Neural progenitor cell (in vitro differentiated cells): ENCODE data around the gene SIN3B. TPM values are rescaled to one million over a fixed set of nuclear protein-coding genes. Genes with fewer than 3 reads are reported as not detected.

Experiments used
- DNase-seq: peaks from one replicate; pipeline ENCODE4 v3.0.0-alpha.2; 2016; ENCODE audit warnings: low spot score
- H2AFZ ChIP-seq: fragments of 200-600 bp; sonication (generic); replicated peaks from 2 replicates; pipeline ENCODE4 v1.6.1; 2016; ENCODE audit warnings: antibody characterized with exemption
- H3F3A ChIP-seq: fragments of 200-600 bp; sonication (generic); 2 replicates; pipeline ENCODE4 v1.6.1; 2016; ENCODE audit warnings: antibody characterized with exemption, low read depth
- H3K27ac ChIP-seq: fragments of 200-600 bp; sonication (generic); 2 replicates; pipeline ENCODE4 v1.5.1; 2016; ENCODE audit warnings: mild to moderate bottlenecking
- H3K27me3 ChIP-seq: fragments of 200-600 bp; sonication (generic); 2 replicates; pipeline ENCODE4 v1.6.1; 2016; ENCODE audit warnings: mild to moderate bottlenecking, moderate library complexity
- H3K36me3 ChIP-seq: fragments of 200-600 bp; sonication (generic); 2 replicates; pipeline ENCODE4 v1.5.1; 2016
- H3K4me1 ChIP-seq: fragments of 200-600 bp; sonication (generic); 2 replicates; pipeline ENCODE4 v1.6.1; 2016; ENCODE audit warnings: mixed run types
- H3K4me2 ChIP-seq: fragments of 200-600 bp; sonication (generic); 2 replicates; pipeline ENCODE4 v1.6.1; 2016
- H3K4me3 ChIP-seq: fragments of 200-600 bp; sonication (generic); 2 replicates; pipeline ENCODE4 v1.5.1; 2016
- H3K79me2 ChIP-seq: fragments of 200-600 bp; sonication (generic); 2 replicates; pipeline ENCODE4 v1.6.1; 2016; ENCODE audit warnings: low read depth
- H3K9ac ChIP-seq: fragments of 200-600 bp; sonication (generic); 2 replicates; pipeline ENCODE4 v1.6.1; 2016
- H3K9me3 ChIP-seq: fragments of 200-600 bp; sonication (generic); 2 replicates; pipeline ENCODE4 v1.5.1; 2016; ENCODE audit warnings: low read depth
- H4K20me1 ChIP-seq: fragments of 200-600 bp; sonication (generic); 2 replicates; pipeline ENCODE4 v1.6.1; 2016; ENCODE audit warnings: low read depth
- H3K27ac Mint-ChIP-seq: 3 replicates; pipeline ENCODE4 v1.8.0; 2021; ENCODE audit warnings: mixed read lengths
- H3K27me3 Mint-ChIP-seq: 2 replicates; pipeline ENCODE4 v1.8.0; 2022; ENCODE audit warnings: low read depth, mild to moderate bottlenecking, inconsistent platforms, moderate library complexity, mixed read lengths; ENCODE audit not compliant: insufficient read depth
- H3K36me3 Mint-ChIP-seq: 3 replicates; pipeline ENCODE4 v1.8.0; 2021; ENCODE audit warnings: mixed read lengths
- H3K4me1 Mint-ChIP-seq: 3 replicates; pipeline ENCODE4 v1.8.0; 2021; ENCODE audit warnings: mixed read lengths
- H3K4me3 Mint-ChIP-seq: 3 replicates; pipeline ENCODE4 v1.8.0; 2021; ENCODE audit warnings: mild to moderate bottlenecking, moderate library complexity, mixed read lengths
- H3K9me3 Mint-ChIP-seq: 3 replicates; pipeline ENCODE4 v1.8.0; 2020; ENCODE audit warnings: mixed read lengths
- CTCF ChIP-seq: fragments of 200-600 bp; sonication (generic); IDR thresholded peaks from 2 replicates; pipeline ENCODE4 v1.5.1; 2017; ENCODE audit warnings: antibody characterized with exemption, mild to moderate bottlenecking
- EZH2 ChIP-seq: fragments of 200-600 bp; sonication (generic); IDR thresholded peaks from 2 replicates; pipeline ENCODE4 v1.6.1; 2017; ENCODE audit warnings: antibody characterized with exemption, mild to moderate bottlenecking, moderate library complexity
- EZH2phosphoT487 ChIP-seq: fragments of 200-600 bp; sonication (generic); IDR thresholded peaks from 2 replicates; pipeline ENCODE4 v1.6.1; 2017; ENCODE audit warnings: antibody characterized with exemption
- total RNA-seq: library from RNA; depleted of rRNA; stranded (reverse); fragments of >200 nt; gene quantifications from 2 replicates; pipeline ENCODE4 v1.2.3, GENCODE V29; 2015; ENCODE audit warnings: low replicate concordance

Gene SIN3B
- total RNA-seq, 1 donor from 2014 or later = 21.2 TPM

- Histone ChIP-seq H4K20me1 (peaks cover 10% of the 10 kb centered on the region), H3K9ac (no peak overlapping the region), H3K27me3 (no peaks in the 10 kb centered on the region), H3K36me3 (peaks cover 4% of the 10 kb centered on the region), H3K9me3 (no peaks in the 10 kb centered on the region), H3F3A (no peaks in the 10 kb centered on the region), H3K4me3 (no peak overlapping the region), H3K4me1 (peaks cover 8% of the 10 kb centered on the region), H2AFZ (no peak overlapping the region), H3K79me2 (peaks cover 11% of the 10 kb centered on the region), H3K4me2 (no peak overlapping the region), H3K27ac (no peak overlapping the region)
- Mint-ChIP-seq H3K36me3 (peaks cover 36% of the 10 kb centered on the region), H3K27ac (no peak overlapping the region), H3K4me1 (peaks cover 8% of the 10 kb centered on the region), H3K4me3 (no peak overlapping the region), H3K9me3 (no peaks in the 10 kb centered on the region), H3K27me3 (peaks cover 5% of the 10 kb centered on the region)
- DNase-seq = no peak
- TF ChIP-seq EZH2 = no peak
- no peak for TF ChIP-seq CTCF
- no peak for TF ChIP-seq EZH2phosphoT487
Observed at GRCh38 chr19:16834747-16835146, 5.5 kb downstream of the SIN3B start.

- no peak overlapping the region for H3K9ac ChIP-seq
- no peaks in the 10 kb centered on the region for H3K4me1 ChIP-seq
- Mint-ChIP-seq H3K27ac (no peak overlapping the region), H3K4me3 (no peak overlapping the region), H3K36me3 (peaks cover 38% of the 10 kb centered on the region), H3K4me1 (peaks cover 2% of the 10 kb centered on the region), H3K9me3 (no peaks in the 10 kb centered on the region), H3K27me3 (peaks cover 5% of the 10 kb centered on the region)
- H3K27ac ChIP-seq = no peak overlapping the region
- H3K27me3 ChIP-seq = no peaks in the 10 kb centered on the region
- H3K9me3 ChIP-seq = no peaks in the 10 kb centered on the region
- H3K36me3 ChIP-seq = peaks cover 4% of the 10 kb centered on the region
- H3K4me2 ChIP-seq = no peak overlapping the region
- H3F3A ChIP-seq = no peaks in the 10 kb centered on the region
- TF ChIP-seq EZH2 (no peak), CTCF (peak; percentile 31), EZH2phosphoT487 (no peak)
- peaks cover 3% of the 10 kb centered on the region for H4K20me1 ChIP-seq
- peak; percentile 19 for DNase-seq
- H3K4me3 ChIP-seq = no peak overlapping the region
- H3K79me2 ChIP-seq = no peaks in the 10 kb centered on the region
- H2AFZ ChIP-seq = no peak overlapping the region
Observed at GRCh38 chr19:16836115-16837034, 7.2 kb downstream of the SIN3B start.

GRCh38 chr19:16837035-16837362 is 7.8 kb downstream of the SIN3B start:
- peaks cover 5% of the 10 kb centered on the region for H3K27me3 Mint-ChIP-seq
- no peaks in the 10 kb centered on the region for H3K27me3 ChIP-seq
- H3K4me1 Mint-ChIP-seq = no peaks in the 10 kb centered on the region
- no peaks in the 10 kb centered on the region for H3K79me2 ChIP-seq
- TF ChIP-seq EZH2 (no peak), EZH2phosphoT487 (no peak), CTCF (no peak)
- H3K9ac ChIP-seq = no peak overlapping the region
- no peaks in the 10 kb centered on the region for H3K4me1 ChIP-seq
- H3F3A ChIP-seq = no peaks in the 10 kb centered on the region
- peaks cover 35% of the 10 kb centered on the region for H3K36me3 Mint-ChIP-seq
- no peaks in the 10 kb centered on the region for H3K36me3 ChIP-seq
- H3K4me3 Mint-ChIP-seq = no peak overlapping the region
- H3K9me3 Mint-ChIP-seq = no peaks in the 10 kb centered on the region
- no peak overlapping the region for H2AFZ ChIP-seq
- no peak overlapping the region for H3K27ac ChIP-seq
- H3K4me2 ChIP-seq = no peak overlapping the region
- H3K9me3 ChIP-seq = no peaks in the 10 kb centered on the region
- H4K20me1 ChIP-seq = peaks cover 3% of the 10 kb centered on the region
- DNase-seq = no peak
- no peak overlapping the region for H3K27ac Mint-ChIP-seq
- no peak overlapping the region for H3K4me3 ChIP-seq
